Effector memory CD4-positive, alpha-beta T cell (primary cell): ENCODE results near the gene GPHN.

Experiments used
- DNase-seq, 3 donors: peaks; one replicate each; pipeline ENCODE4 v3.0.0-alpha.2; 2020
- H3K27ac ChIP-seq: 2 replicates; pipeline ENCODE4 v1.7.0; 2013; ENCODE audit warnings: mild to moderate bottlenecking, low read length, moderate library complexity; ENCODE audit not compliant: insufficient read depth, poor library complexity, severe bottlenecking
- H3K27me3 ChIP-seq: replicated peaks from 2 replicates; pipeline ENCODE4 v1.7.0; 2013; ENCODE audit warnings: mild to moderate bottlenecking, low read length; ENCODE audit not compliant: insufficient read depth, control insufficient read depth, poor library complexity, severe bottlenecking
- H3K36me3 ChIP-seq: 2 replicates; pipeline ENCODE4 v1.7.0; 2013; ENCODE audit warnings: mild to moderate bottlenecking, low read length, moderate library complexity; ENCODE audit not compliant: control insufficient read depth, insufficient read depth
- H3K4me1 ChIP-seq: 2 replicates; pipeline ENCODE4 v1.7.0; 2013; ENCODE audit warnings: low read length, mild to moderate bottlenecking; ENCODE audit not compliant: control insufficient read depth, insufficient read depth, poor library complexity, severe bottlenecking
- H3K4me3 ChIP-seq: 2 replicates; pipeline ENCODE4 v1.7.0; 2013; ENCODE audit warnings: low read length, low read depth, mild to moderate bottlenecking; ENCODE audit not compliant: insufficient read depth, poor library complexity, severe bottlenecking
- H3K9me3 ChIP-seq: 2 replicates; pipeline ENCODE4 v1.7.0; 2013; ENCODE audit warnings: mild to moderate bottlenecking, low read length, moderate library complexity; ENCODE audit not compliant: control insufficient read depth

The GPHN gene

DNA sequence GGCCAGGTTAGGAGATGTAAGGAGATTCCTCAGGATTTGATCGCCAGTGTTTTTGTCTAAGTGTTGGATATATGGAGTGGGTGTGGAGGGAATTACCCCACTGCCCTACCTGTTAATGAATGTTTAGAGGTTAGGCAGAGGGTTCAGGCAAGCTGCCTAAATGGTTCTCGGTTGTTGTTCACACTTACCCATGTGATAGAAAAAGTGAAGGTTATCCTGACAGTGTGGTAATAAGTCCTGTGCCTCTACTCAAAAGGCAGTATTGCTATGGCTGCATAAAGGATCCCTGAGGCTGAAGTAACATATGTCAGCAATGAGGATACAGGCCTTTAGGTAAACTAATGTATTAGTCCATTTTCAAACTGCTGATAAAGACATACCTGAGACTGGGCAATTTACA, 112.0 kb downstream of the GPHN start:
- Histone ChIP-seq H3K27ac (no peak overlapping the region), H3K4me3 (no peak overlapping the region), H3K36me3 (no peaks in the 10 kb centered on the region), H3K4me1 (no peaks in the 10 kb centered on the region), H3K27me3 (no peaks in the 10 kb centered on the region), H3K9me3 (peaks cover 4% of the 10 kb centered on the region)
- no peak for DNase-seq

DNA sequence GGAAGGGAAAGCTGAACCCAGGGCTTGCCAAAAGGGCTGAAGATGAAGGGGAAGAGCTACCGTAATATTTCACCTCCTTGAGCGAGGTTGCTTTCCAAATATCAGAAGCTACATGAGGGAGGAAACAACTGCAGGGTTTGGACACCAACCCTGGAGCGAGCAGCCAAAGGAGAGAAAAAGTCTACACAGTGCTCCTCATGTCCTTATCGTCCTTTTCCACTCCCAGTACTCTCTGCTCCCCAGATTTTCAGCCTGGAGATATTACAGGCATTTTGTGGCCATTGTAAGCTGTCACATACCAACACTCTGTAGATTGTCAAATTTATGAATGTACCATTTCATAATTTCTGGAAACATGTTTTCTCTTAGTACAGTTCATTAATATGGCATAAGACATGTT, 115.9 kb downstream of the GPHN start:
- Histone ChIP-seq H3K4me3 (no peak overlapping the region), H3K9me3 (no peaks in the 10 kb centered on the region), H3K27ac (no peak overlapping the region), H3K27me3 (no peaks in the 10 kb centered on the region), H3K36me3 (no peaks in the 10 kb centered on the region), H3K4me1 (no peaks in the 10 kb centered on the region)
- no peak for DNase-seq

- Histone ChIP-seq H3K27me3 (no peaks in the 10 kb centered on the region), H3K27ac (no peak overlapping the region), H3K4me3 (no peak overlapping the region), H3K4me1 (no peaks in the 10 kb centered on the region), H3K9me3 (no peaks in the 10 kb centered on the region), H3K36me3 (no peaks in the 10 kb centered on the region)
- DNase-seq = no peak
Measured at GRCh38 chr14:66624336-66624937, 116.5 kb downstream of the GPHN start.

- H3K36me3 ChIP-seq = no peaks in the 10 kb centered on the region
- H3K27me3 ChIP-seq = no peaks in the 10 kb centered on the region
- DNase-seq = no peak
- no peak overlapping the region for H3K4me3 ChIP-seq
- no peaks in the 10 kb centered on the region for H3K4me1 ChIP-seq
- no peak overlapping the region for H3K27ac ChIP-seq
- H3K9me3 ChIP-seq = no peaks in the 10 kb centered on the region
Measured at GRCh38 chr14:66628636-66629035, 120.7 kb downstream of the GPHN start.

DNA sequence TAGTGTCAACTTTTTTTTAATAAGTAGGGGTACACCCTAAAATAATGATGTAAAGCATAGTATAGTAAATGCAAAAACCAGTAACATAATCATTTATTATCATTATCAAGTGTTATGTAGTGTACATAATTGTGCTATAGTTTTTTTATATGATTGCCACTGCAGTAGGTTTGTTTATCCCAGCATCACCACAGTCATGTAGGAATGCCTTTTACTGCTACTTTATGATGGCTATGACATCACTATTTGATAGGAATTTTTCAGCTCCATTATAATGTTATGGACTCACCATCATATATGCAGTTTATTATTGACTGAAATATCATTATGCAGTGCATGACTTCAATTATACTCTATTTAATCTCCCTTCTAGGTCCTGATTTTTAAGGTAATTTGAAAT, 121.6 kb downstream of the GPHN start:
- no peaks in the 10 kb centered on the region for H3K27me3 ChIP-seq
- no peaks in the 10 kb centered on the region for H3K36me3 ChIP-seq
- H3K9me3 ChIP-seq = no peaks in the 10 kb centered on the region
- H3K4me1 ChIP-seq = no peaks in the 10 kb centered on the region
- DNase-seq = no peak
- H3K4me3 ChIP-seq = no peak overlapping the region
- no peak overlapping the region for H3K27ac ChIP-seq

- DNase-seq = no peak
- Histone ChIP-seq H3K36me3 (no peaks in the 10 kb centered on the region), H3K27me3 (no peaks in the 10 kb centered on the region), H3K9me3 (no peaks in the 10 kb centered on the region), H3K4me3 (no peak overlapping the region), H3K4me1 (no peaks in the 10 kb centered on the region), H3K27ac (no peak overlapping the region)
Measured at GRCh38 chr14:66634876-66635275, 126.9 kb downstream of the GPHN start.

- no peak overlapping the region for H3K27ac ChIP-seq
Measured at GRCh38 chr14:66635435-66635834, 127.5 kb downstream of the GPHN start.

GRCh38 chr14:66636240-66636639, 128.3 kb downstream of the GPHN start:
- Histone ChIP-seq H3K9me3 (no peaks in the 10 kb centered on the region), H3K27me3 (no peaks in the 10 kb centered on the region), H3K4me1 (no peaks in the 10 kb centered on the region), H3K4me3 (no peak overlapping the region), H3K36me3 (no peaks in the 10 kb centered on the region), H3K27ac (no peak overlapping the region)
- DNase-seq = no peak

More at GRCh38 chr14:66635435-66635834, 127.5 kb downstream of the GPHN start:
- Histone ChIP-seq H3K36me3 (no peaks in the 10 kb centered on the region), H3K27me3 (no peaks in the 10 kb centered on the region), H3K4me1 (no peaks in the 10 kb centered on the region), H3K4me3 (no peak overlapping the region), H3K9me3 (no peaks in the 10 kb centered on the region)
- no peak for DNase-seq

- Histone ChIP-seq H3K27me3 (no peaks in the 10 kb centered on the region), H3K36me3 (no peaks in the 10 kb centered on the region), H3K4me1 (no peaks in the 10 kb centered on the region), H3K9me3 (no peaks in the 10 kb centered on the region), H3K27ac (no peak overlapping the region), H3K4me3 (no peak overlapping the region)
- DNase-seq = no peak
Measured at GRCh38 chr14:66638689-66639088, 130.7 kb downstream of the GPHN start.

DNA sequence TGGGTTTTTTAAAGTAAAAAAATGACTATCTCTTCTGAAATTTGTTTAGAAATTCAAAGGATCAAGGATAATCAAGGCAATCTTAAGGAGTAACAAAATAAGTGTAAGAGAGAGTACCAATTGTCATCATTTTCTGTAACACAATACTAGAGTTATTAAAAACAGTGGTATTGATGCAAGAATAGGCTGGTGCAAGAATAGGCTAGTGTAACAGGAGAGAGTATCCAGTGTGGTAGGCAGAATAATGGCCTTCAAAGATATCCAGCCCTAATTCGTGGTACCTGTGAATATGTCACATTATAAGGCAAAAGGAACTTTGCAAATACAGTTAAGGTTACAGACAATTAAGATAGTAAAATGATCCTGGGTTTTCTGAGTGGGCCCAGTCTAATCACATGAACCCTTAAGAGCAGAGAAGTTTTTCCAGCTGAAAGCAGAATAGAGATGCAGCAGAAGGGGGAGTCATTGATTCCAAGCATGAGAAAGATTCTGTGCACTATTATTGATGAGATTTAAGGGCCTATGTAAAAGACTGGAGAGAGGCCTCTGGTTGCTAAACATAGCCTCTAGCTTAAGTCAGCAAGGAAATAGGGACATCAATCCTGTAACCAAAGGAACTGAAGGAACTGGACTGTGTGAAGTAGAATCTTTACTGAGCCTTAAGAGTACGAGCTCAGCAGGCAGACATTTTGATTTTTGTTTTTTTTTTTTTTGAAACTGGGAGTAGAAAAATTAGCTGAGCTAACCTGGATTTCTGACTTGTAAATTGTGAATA, 134.1 kb downstream of the GPHN start:
- DNase-seq = no peak
- H3K9me3 ChIP-seq = no peaks in the 10 kb centered on the region
- no peaks in the 10 kb centered on the region for H3K36me3 ChIP-seq
- H3K27ac ChIP-seq = no peak overlapping the region
- no peak overlapping the region for H3K4me3 ChIP-seq
- no peaks in the 10 kb centered on the region for H3K4me1 ChIP-seq
- H3K27me3 ChIP-seq = no peaks in the 10 kb centered on the region
